ENCODE data around the gene MYF5.
"Not testable (repeated sequence)": the region's sequence is repeated elsewhere in the genome, so short reads cannot be mapped to it uniquely, and the experiment has no call there.

Gene MYF5

DNA sequence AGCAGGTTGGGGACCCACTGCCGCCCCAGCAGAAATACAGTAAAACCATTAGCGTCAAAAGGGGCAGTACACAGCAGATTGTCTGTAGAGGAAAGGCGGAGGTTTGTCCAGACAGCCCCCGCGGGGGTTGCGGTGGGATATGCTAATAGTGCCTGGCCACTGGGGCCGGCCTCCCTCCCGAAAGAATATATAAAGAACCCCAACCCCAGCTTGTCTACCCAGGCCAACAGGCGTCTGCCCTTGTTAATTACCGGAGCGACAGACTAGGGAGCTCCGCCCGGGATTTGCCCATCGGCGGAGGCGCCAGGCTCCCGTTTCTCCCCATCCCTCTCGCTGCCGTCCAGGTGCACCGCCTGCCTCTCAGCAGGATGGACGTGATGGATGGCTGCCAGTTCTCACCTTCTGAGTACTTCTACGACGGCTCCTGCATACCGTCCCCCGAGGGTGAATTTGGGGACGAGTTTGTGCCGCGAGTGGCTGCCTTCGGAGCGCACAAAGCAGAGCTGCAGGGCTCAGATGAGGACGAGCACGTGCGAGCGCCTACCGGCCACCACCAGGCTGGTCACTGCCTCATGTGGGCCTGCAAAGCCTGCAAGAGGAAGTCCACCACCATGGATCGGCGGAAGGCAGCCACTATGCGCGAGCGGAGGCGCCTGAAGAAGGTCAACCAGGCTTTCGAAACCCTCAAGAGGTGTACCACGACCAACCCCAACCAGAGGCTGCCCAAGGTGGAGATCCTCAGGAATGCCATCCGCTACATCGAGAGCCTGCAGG lies at the start of gene MYF5:
MYF5 (plus strand) TSS at position 217 of the 774 bp plus-strand sequence; CDS start at position 369, 152 bp downstream.
- DNase-seq: no peak

DNA sequence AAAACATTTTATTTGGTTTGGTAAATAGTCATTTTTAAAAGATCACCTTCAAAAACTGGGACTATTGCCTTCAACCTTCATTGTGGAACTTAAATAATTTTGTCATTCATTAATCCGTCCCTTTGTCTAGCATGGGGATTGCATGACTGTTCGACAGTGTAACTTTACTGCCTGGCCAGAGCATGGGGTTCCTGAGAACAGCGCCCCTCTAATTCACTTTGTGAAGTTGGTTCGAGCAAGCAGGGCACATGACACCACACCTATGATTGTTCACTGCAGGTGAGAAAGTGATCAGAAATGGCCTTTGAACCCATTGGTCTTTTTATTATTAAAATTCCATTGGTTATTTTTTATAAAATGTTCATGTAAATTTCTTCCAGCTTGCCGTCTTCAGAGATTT lies 46.5 kb upstream of the MYF5 start:
- no peak for DNase-seq

DNA sequence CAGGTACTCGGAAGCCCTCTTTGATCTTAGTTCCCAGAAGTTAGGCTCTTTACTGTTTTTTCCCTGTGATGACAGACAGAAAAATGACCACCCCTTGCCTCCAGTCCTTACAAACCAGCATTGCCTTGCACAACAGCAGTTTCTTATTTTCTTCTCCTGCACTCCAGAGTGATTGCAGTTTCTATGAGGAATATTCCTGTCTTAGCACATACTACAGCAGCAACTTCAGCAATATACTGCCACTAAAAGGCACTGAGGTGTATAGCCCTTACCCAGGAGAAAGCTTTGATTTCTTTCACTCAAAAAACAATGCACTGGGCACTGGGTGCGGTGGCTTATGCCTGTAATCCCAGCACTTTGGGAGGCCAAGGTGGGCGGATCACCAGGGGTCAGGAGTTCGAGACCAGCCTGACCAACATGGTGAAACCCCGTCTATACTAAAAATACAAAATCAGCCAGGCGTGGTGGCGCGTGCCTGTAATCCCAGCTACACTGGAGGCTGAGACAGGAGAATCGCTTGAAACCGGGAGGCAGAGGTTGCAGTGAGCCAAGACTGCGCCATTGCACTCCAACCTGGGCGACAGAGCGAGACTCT lies 40.6 kb upstream of the MYF5 start:
- DNase-seq: not testable (repeated sequence)

DNA sequence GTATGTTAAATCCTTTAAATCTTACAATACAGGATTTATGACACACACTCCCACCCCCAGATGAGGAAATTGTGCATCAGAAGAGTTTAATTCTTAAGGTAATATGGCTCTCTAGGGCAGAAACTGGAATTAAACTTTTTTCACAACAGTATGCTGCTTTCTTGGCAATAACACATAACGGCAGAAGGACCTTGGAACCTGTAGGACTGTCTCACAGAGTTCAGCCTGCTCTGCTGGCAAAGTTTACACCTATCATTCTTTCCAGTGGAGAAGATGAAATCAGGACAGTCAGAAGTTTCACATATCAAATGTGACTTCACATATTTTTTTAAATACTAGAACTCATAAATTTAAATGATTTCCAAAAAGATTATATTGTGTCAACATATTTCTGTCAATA lies 39.9 kb upstream of the MYF5 start:
- DNase-seq: peak in 1 of 2 experiments; percentile 13

DNA sequence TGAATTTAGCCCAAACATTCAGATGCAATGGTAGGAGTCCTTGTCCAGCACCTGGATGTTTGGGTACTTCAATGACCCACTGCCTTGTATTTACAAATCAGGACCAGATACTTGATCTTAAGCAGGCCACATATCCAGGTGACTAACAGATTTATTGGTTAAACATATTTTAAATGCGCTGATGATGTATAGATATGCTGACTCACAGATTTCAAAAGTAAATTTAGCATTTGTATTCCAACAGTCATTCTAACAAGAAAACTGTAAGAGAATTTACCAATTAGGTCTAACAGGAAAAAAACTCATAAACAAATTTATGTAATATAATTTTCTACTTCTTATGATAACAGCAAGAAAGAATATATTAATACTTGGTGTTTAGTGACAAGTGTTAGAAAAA lies 38.7 kb upstream of the MYF5 start:
- no peak for DNase-seq

DNA sequence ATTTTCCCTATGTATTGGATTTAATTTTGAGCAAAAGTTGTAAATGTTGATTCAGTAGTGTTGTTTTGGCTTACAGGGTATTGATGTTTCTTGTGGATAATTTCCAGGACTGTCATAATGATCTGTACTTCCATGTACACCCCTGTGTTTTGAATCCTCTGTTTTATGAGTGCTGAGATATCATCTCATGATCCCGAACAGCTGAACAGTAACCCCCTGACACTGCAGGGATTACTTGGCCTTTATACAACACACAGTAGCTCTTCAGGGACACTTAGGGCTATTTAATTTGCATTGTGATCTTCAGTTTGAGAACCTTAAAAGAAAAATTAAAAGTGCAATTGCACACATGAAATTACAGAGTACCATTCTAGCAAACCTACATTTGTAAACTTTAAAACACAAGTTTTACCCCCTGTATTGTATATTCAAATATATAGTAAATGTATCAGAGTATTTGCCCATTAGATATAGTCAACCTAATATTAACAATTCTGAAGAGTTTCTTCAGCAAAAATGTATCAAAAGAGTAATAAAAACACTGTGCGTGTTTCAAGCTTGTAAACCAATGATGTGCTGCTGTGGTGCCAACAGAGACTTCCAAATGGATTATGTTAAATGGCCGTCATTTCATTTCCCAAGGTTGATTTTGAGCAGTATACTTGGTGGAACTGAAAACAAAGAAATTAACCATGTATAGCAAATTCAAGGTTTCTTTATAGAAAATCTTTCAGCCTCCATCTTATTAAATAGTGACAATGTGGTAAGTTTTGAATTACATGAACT lies 37.2 kb upstream of the MYF5 start:
- DNase-seq: no peak

DNA sequence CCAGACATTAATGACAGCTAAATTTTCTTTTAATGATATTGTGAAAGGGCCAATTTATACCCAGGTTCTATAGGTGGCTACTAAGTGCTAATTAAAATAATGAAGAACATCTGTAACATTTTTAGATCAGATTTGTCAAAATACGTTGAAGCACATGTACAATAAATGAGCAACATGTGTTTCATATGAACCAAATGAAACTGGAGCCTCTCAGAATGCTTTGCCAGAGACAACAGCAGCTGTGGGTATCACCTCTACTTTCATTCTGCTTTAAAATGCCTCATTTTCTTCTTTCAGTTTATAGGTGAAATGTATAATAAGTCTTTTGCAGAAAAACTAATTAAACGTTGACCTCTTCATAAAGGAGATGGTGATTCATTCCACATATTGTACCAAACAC lies 35.4 kb upstream of the MYF5 start:
- DNase-seq: no peak

DNA sequence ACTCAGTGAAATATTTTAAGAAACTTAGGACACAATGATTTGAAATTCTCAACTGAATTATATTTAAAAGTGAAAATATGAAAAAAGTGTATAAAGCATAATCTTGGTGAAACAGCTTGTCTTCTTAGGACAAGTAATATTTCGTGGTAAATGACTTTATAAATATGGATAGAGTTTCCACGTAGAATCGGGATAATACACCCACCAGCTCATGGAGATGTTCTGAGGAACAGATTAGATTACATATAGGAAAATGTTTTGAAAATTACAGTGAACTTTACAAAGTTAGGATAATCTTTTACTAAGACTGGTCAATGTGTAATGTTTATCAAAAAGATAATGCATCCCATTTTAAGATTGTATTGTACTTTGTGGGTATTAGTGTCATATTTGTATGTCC lies 34.9 kb upstream of the MYF5 start:
- no peak for DNase-seq

DNA sequence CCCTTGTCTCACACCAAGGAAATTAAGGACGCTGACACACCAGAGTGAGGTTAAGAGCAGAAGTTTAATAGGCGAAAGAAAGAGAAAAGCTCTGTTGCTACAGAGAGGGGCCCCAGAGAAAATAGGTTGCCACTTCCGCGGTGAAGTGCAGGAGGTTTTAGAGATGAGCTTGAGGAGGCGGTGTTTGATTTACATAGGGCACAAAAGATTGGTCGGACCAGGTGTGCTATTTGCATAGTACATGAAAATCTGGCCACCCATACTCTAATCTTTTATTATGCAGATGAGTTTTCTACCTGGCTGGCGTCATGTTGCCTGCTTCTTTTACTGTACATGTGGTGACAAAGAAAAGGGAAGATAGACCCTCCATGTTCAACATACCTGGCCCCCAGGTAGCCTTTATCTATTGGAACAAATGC lies 32.6 kb upstream of the MYF5 start:
- DNase-seq: no peak

DNA sequence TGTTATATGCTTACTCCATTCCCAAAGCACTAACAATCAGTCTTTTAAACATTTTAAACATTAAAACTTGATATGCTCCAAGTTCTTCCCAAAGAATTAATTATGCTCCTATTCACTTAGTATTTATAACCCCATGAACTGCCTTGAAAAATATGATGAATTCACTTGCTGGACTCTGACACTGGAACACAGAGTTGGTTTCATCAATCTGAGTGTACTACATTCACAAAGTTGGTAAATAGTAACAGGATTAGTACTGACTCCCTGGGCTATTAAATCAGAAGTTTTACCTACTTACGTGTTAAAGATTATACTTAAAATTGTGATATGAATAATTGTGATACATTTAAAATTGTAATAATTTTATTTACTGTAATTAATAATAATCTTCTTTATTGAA lies 26.6 kb upstream of the MYF5 start:
- DNase-seq: no peak

DNA sequence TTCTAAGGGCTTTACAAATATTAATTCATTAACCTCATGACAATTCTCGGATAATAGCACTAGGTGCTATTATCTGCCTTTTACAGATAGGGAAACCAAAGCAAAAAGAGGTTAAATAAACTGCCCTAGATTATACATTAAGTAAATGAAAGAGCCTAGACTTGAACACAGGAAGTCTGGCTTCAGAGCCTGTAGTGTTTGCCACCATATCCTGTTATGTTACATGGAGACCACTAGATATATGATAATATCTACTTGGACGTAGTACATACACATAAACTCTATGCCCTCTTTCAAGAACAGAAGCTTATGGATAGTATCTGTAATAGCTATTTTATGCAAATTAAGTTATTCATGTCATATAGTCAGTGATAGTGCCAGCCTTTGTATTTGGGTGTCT lies 26.2 kb upstream of the MYF5 start:
- DNase-seq: no peak

DNA sequence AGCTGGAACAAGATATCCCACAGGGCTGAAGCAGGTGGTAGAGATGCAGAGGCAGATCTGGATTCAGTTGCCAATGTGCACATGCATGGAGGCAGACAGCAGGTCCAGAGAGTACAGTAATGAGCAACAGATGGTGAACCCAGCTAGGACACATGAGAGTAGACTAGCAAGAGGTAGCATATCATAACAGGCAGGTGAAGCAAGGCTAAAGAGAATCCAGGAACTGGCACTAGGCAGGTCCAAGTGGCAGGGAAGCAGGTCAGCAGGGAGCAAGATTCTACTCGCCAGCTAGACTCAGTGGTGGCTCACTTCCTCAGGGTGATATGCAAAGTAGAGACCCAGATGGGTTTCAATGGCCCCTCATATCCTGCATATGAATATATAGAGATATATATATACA lies 24.6 kb upstream of the MYF5 start:
- DNase-seq: peak in 1 of 2 experiments; percentile 9

DNA sequence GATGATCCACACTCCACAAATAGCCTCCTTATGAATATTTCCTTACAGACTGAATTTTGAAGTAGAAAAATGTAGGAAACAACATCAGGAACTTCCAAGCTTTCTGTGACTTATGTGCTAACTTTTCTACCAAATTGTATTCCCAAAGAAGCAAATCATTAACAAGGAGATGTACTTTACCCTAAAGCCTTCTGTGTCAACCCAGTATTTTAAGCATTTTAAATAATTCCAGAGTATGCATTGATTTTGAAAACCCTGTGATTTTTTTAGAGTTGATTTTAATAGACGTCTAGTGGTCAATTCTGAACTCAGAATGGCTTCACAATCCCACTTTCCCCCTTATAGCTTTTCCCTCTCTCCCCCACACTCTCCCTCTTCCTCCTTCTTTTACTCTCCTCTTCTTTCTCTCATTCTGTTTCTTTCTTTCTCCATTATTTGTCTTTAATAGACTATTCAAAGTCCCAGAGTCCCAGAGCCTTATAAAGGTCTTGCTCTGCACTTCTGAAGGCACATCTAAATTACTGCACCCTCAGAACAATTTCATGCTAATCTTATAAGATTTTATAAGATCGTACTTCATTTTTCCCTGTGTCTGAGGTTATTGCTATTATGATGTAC lies 19.3 kb upstream of the MYF5 start:
- no peak for DNase-seq

DNA sequence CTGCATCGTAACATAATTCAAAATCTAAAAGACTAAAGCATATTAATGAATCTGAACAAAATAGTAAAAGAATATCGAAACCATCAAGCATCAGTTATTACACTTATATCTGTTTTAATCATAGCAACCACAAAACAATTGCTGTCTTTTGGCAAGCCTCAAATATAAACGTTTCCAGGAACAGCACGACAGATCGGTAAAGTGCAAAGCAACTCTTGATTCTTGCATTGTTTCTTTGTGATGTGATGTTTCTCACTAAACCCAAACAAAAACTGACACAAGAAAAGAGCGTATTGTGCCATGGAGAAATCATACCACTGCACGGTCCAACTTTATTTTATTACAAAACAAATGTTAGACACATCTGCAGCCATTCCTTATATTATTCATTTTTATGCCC lies 18.5 kb upstream of the MYF5 start:
- no peak for DNase-seq

DNA sequence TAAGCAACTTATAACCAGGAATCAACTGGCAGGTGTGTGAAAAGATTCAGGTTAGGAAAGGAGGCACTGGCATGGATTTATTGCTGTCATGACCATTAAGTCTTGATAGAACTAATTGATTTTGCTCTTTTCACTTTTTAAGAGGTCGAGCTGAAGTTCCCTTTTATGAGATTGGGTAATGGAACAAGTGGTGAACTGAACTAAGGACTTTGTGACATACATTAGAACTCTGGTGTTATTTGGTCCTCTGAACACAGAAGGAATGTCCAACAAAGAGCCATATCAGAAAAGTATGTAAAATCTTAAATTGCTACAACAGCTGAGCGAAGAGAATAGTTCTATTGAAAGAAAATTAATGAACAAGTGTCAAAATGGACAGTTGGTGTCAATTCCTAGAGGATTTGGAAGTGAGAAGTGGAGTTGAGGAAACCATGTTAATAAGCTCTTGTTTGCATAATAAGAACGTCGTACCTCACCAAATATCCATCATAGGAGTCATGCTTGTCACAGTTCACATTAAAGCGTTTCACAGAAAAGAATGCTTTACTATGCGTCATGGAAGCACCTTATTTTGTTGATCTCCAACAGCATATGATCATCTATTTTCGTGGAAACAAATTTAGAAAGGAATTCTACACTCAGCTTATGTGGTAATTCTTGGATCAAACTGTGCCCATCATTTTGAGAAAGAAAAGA lies 17.7 kb upstream of the MYF5 start:
- no peak for DNase-seq

DNA sequence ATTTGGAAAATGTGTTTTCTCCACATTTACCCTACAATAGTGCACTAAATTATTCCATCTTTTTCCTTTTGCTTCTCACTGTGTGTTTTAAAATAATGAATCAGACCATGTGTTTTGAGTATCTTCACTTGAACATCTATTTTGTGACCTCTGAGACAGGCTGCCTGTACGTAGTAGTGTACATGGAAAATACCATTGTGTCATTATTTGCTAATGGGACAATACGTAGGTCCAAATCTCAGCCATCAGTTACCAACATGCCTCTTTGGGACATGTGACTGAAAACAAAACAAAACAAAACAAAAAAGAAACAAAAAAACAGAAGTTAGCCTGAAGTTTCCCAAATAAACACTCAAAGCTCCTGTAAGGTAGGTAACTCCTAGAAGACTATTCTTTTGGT lies 16.4 kb upstream of the MYF5 start:
- no peak for DNase-seq

DNA sequence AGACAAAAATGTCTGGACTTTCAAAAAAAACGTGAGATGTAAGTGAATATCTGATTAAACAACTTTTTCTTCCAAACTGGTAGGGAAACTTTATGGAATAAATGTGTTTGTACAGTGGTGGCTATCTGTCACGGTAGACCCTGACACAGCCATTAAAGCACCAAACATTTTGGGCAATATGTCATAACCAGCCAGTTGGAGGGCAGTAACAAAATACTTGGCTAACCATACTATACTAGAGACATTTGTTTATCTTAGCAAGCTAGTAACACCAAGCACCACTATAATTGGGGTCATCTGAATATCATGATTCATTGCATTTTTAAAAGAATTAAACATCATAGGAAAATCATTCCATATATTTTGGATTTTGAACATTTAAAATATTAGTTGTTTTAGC lies 15.3 kb upstream of the MYF5 start:
- DNase-seq: no peak

DNA sequence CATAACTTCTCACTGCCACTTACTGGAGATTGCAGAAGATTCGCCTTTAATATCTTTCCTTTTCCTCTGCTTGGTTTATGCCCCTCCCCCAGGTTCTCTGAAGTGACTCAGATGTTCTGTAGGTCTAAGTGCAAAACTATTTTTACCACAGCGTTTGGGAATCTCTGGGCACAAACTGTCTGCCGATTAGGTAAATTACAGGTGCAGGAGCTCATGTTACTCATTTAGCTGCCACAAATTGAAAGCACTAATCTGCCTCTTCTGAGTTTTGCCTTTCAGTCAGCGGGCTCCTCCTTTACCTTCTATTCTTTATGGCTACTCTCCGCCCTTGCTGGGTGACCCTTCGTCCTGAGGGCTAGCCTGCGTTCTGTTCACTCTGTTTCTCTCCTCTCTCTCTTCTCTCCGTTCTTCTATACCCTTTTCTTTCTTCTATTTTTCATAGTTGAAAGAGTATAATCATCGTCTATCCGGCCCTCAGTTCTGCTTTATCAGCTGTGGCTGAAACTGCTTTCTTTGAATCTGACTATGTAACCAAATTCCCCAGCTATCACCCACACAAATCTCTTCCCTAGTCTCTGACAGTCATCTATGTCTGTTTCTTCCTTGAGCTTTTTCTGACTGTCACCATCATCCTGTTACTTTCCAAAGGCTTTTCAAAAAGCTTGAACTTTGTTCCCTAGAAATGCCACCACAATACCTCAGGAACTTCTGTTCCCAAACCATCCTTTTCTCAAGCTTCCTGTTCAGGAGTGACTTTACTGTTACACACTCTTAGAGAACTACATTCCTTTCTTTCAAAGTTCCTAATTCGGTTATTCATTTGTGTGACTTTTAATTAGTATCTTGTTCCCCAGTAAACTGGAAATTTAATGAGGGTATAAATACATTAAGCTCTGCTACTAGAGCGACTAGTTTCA lies 13.6 kb upstream of the MYF5 start:
- no peak for DNase-seq

DNA sequence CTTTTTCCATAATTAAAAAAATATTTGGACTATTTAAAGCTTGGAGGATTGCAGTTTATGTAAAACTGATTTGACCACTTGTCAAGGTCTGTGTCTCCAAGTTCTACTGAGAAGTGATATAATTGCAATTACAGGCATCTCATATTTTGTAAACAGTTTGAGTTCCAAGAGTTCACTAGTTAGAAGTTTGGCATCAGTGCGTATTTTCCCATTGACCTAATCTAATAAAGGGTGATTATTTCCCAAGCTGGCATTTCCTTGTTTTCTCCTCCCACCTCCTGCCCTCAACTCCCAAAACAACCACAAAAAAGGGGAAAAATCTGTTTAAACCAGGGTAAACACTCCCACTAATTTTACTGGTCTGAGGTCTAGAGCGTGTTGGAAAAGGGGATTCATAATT lies 12.3 kb upstream of the MYF5 start:
- DNase-seq: no peak

DNA sequence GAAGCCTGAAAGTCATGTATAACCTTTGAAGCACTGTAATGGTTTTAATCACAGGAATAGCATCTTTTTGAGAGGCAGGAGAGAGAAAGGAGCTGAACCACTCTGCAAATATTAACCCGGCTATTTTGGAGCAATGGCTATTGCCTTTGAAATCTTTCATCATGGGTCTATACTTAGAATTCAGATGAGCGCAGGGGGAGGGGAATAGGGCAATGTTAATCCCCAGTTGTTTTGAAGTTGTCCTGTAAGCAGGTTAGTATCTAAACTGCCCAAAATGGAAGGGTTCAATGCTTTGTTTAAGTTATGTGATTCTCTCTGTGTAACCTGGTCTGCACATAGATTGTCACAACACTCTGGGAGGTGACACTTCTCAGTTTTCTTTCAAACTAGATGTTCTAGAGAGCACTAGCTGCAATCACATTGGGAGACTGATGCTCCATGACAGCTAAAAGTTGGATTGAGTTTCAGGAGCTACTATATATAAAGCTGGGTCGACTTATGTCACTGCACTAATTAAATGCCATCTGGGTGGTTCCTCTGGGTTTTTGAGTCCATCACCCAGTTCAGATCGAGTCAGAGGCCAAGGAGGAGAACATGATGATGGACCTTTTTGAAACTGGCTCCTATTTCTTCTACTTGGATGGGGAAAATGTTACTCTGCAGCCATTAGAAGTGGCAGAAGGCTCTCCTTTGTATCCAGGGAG lies 9.4 kb upstream of the MYF5 start, which contains the start of gene MYF6:
MYF6 (plus strand) TSS at position 509 of the 704 bp plus-strand sequence; CDS start at position 595, 86 bp downstream.
- DNase-seq: no peak

DNA sequence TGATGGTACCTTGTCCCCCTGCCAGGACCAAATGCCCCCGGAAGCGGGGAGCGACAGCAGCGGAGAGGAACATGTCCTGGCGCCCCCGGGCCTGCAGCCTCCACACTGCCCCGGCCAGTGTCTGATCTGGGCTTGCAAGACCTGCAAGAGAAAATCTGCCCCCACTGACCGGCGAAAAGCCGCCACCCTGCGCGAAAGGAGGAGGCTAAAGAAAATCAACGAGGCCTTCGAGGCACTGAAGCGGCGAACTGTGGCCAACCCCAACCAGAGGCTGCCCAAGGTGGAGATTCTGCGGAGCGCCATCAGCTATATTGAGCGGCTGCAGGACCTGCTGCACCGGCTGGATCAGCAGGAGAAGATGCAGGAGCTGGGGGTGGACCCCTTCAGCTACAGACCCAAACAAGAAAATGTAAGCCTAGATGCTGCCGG lies 8.9 kb upstream of the MYF5 start:
- DNase-seq: no peak
